OCI-LY3 (cell line): ENCODE measurements around the gene BMERB1.

Experiments
- EZH2phosphoT487 ChIP-seq: fragments of 200-600 bp; shearing (Covaris generic); IDR thresholded peaks from 2 replicates; pipeline ENCODE4 v1.6.1; 2018; ENCODE audit warnings: antibody characterized with exemption, mixed run types, low read depth
- TF ChIP-seq, protein P1 (sequence below): fragments of 200-600, 300-600 bp; sonication (generic); IDR thresholded peaks from 2 replicates; pipeline ENCODE4 v1.5.1; 2014; ENCODE audit warnings: antibody characterized with exemption, low read length, low read depth

DNA sequence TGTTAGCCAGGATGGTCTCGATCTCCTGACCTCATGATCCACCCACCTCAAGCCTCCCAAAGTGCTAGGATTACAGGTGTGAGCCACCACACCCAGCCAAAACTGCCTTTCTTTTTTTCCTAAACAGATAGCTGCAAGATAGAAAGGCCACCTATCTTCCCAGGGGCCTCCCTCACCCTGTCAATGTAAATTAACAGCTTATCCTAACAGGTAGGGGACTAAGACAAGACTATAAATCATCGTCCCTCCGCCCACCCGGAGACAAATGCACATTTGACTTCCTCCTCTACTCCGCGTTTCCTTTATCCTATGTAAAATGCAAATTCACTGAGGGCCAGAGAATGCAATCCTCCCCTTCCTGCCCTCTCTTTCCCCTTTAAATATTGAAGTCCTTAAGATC lies 137.2 kb downstream of the BMERB1 start:
- TF ChIP-seq EZH2phosphoT487: no peak
- TF ChIP-seq, protein P1, sequence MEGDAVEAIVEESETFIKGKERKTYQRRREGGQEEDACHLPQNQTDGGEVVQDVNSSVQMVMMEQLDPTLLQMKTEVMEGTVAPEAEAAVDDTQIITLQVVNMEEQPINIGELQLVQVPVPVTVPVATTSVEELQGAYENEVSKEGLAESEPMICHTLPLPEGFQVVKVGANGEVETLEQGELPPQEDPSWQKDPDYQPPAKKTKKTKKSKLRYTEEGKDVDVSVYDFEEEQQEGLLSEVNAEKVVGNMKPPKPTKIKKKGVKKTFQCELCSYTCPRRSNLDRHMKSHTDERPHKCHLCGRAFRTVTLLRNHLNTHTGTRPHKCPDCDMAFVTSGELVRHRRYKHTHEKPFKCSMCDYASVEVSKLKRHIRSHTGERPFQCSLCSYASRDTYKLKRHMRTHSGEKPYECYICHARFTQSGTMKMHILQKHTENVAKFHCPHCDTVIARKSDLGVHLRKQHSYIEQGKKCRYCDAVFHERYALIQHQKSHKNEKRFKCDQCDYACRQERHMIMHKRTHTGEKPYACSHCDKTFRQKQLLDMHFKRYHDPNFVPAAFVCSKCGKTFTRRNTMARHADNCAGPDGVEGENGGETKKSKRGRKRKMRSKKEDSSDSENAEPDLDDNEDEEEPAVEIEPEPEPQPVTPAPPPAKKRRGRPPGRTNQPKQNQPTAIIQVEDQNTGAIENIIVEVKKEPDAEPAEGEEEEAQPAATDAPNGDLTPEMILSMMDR: no peak
